ENCODE results near the gene NDRG4.

DNA sequence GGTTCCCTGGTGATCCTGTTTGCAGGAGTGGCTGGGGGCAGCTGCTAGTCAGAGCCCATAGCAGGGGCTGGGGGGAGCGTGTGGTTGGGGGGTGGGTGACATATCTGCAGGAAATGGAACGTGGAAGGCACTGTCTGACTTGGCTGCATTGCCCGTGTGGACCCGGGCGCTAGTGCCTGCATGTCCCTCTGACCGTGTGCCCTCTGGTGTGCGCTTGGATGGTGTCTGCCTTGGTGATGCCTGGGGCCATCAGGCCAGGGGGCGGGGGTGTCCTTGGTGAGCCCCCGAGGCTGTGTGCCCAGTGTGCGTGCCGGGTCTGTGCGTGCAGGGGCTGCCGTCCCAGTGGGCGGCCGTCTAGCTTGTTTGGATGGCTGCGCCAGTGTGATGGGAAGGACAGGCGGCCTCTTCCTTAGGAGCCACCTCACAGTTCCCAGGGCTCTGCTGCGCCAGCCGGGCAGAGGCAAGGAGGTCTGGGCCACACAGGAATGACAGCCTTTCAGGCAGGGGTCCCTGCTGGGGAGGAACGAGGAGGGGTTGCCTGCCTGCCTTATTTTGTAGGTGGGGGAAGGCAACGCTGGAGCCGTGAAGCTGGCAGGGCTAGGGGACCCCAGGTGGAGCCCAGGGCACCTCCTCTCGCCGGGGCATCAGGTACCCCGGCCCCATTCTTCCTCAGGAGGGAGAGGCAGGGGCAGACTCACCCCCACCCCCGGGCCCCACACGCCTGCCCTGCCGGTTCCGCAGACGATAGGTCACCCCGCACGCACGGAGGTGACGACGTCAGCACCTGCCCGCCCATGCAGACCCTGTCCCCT is 693 bp downstream of the NDRG4 start:
- TF ChIP-seq, protein P1, sequence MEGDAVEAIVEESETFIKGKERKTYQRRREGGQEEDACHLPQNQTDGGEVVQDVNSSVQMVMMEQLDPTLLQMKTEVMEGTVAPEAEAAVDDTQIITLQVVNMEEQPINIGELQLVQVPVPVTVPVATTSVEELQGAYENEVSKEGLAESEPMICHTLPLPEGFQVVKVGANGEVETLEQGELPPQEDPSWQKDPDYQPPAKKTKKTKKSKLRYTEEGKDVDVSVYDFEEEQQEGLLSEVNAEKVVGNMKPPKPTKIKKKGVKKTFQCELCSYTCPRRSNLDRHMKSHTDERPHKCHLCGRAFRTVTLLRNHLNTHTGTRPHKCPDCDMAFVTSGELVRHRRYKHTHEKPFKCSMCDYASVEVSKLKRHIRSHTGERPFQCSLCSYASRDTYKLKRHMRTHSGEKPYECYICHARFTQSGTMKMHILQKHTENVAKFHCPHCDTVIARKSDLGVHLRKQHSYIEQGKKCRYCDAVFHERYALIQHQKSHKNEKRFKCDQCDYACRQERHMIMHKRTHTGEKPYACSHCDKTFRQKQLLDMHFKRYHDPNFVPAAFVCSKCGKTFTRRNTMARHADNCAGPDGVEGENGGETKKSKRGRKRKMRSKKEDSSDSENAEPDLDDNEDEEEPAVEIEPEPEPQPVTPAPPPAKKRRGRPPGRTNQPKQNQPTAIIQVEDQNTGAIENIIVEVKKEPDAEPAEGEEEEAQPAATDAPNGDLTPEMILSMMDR (conservative IDR thresholded peaks at IDR 0.05 in 1 of 2, IDR thresholded peaks at IDR 0.05 in 1 of 2; ENCODE audit: low read depth in 1 of 2, low read length in 2 of 2), result no peak
- TF ChIP-seq EZH2 (IDR thresholded peaks at IDR 0.05; ENCODE audit: low read length, missing control alignments), result no peak
